ENCODE results near the gene SAMD1.
"Not testable (repeated sequence)": the region's sequence is repeated elsewhere in the genome, so short reads cannot be mapped to it uniquely, and the experiment has no call there.

The SAMD1 gene

GRCh38 chr19:14056741-14057356 is 33.7 kb downstream of the SAMD1 start:
- Histone ChIP-seq H3K4me1 (ENCODE audit: insufficient read depth, low read length) (peaks cover 8% of the 10 kb centered on the region), H3K4me3 (ENCODE audit: low read length) (peak overlapping the region; percentile 33), H3K36me3 (ENCODE audit: insufficient read depth, low read length) (no peaks in the 10 kb centered on the region), H3K9me3 (ENCODE audit: low read length) (peaks cover 2% of the 10 kb centered on the region), H3K27me3 (ENCODE audit: insufficient read depth, low read length) (peaks cover 18% of the 10 kb centered on the region), H2AFZ (ENCODE audit: low read depth, low read length) (no peak overlapping the region)

- H2AFZ ChIP-seq (ENCODE audit: low read depth, low read length): no peak overlapping the region
- peaks cover 8% of the 10 kb centered on the region for H3K4me1 ChIP-seq (ENCODE audit: insufficient read depth, low read length)
- H3K27me3 ChIP-seq (ENCODE audit: insufficient read depth, low read length): peaks cover 18% of the 10 kb centered on the region
- peaks cover 2% of the 10 kb centered on the region for H3K9me3 ChIP-seq (ENCODE audit: low read length)
- H3K4me3 ChIP-seq (ENCODE audit: low read length): no peak overlapping the region
- H3K36me3 ChIP-seq (ENCODE audit: insufficient read depth, low read length): no peaks in the 10 kb centered on the region
Measured at GRCh38 chr19:14056069-14056666, 34.4 kb downstream of the SAMD1 start.

- peaks cover 8% of the 10 kb centered on the region for H3K4me1 ChIP-seq (ENCODE audit: insufficient read depth, low read length)
- peaks cover 16% of the 10 kb centered on the region for H3K27me3 ChIP-seq (ENCODE audit: insufficient read depth, low read length)
- peaks cover 2% of the 10 kb centered on the region for H3K9me3 ChIP-seq (ENCODE audit: low read length)
- no peak overlapping the region for H2AFZ ChIP-seq (ENCODE audit: low read depth, low read length)
- H3K36me3 ChIP-seq (ENCODE audit: insufficient read depth, low read length): no peaks in the 10 kb centered on the region
- no peak overlapping the region for H3K4me3 ChIP-seq (ENCODE audit: low read length)
Measured at GRCh38 chr19:14055396-14055795, 35.2 kb downstream of the SAMD1 start.

DNA sequence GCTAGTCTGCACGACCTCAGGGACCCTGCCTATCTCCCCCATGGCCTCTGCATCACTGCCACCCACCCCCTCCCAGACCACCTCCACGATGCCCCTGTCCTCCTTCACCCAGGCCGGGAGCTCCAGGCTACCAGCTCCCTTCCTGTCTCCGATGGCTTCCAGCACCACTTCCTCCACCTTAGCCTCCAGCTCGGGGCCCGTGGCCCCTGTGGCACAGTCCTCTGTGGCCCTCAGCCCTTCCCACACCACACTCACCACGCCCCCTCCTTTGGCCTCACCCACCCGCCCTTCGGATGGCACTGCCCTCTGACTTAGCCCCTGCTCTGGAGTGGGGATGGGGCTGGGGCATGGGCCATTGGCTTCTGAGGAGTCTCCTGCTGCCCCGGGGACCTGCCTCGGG is 35.8 kb downstream of the SAMD1 start:
- Histone ChIP-seq H3K27me3 (ENCODE audit: insufficient read depth, low read length) (peaks cover 16% of the 10 kb centered on the region), H3K9me3 (ENCODE audit: low read length) (peaks cover 2% of the 10 kb centered on the region), H3K4me1 (ENCODE audit: insufficient read depth, low read length) (peaks cover 7% of the 10 kb centered on the region), H3K4me3 (ENCODE audit: low read length) (no peak overlapping the region), H2AFZ (ENCODE audit: low read depth, low read length) (no peak overlapping the region), H3K36me3 (ENCODE audit: insufficient read depth, low read length) (no peaks in the 10 kb centered on the region)

- H3K36me3 ChIP-seq (ENCODE audit: insufficient read depth, low read length): no peaks in the 10 kb centered on the region
- peaks cover 16% of the 10 kb centered on the region for H3K27me3 ChIP-seq (ENCODE audit: insufficient read depth, low read length)
- H2AFZ ChIP-seq (ENCODE audit: low read depth, low read length): no peak overlapping the region
- peaks cover 2% of the 10 kb centered on the region for H3K9me3 ChIP-seq (ENCODE audit: low read length)
- H3K4me3 ChIP-seq (ENCODE audit: low read length): no peak overlapping the region
- peaks cover 4% of the 10 kb centered on the region for H3K4me1 ChIP-seq (ENCODE audit: insufficient read depth, low read length)
Measured at GRCh38 chr19:14054099-14054498, 36.5 kb downstream of the SAMD1 start.

DNA sequence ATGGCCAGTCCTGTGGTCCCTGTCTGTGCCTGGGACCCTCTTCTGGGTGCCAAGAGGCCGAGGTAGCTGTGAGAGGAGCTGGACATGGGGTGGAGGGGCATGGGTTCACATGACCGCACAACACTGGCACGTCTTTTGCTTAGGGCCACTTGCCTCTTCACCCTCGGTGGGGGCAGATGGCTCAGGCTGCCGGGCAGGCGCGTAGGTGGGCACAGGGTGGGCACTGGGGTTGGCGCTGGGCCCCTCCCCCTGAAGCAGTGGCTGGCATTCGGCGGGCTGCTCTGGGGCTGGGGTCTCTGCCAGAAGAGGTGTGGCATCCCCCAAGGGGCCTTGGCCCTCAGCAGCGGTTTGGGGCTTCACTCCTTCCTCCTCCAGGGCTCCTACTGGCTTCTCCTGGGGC is 37.1 kb downstream of the SAMD1 start:
- no peaks in the 10 kb centered on the region for H3K36me3 ChIP-seq (ENCODE audit: insufficient read depth, low read length)

GRCh38 chr19:14053032-14053431 is 37.5 kb downstream of the SAMD1 start:
- no peak overlapping the region for H3K4me3 ChIP-seq (ENCODE audit: low read length)

More for the DNA sequence above, 37.1 kb downstream of the SAMD1 start:
- peaks cover 4% of the 10 kb centered on the region for H3K4me1 ChIP-seq (ENCODE audit: insufficient read depth, low read length)
- peaks cover 2% of the 10 kb centered on the region for H3K9me3 ChIP-seq (ENCODE audit: low read length)
- H2AFZ ChIP-seq (ENCODE audit: low read depth, low read length): no peak overlapping the region
- peaks cover 13% of the 10 kb centered on the region for H3K27me3 ChIP-seq (ENCODE audit: insufficient read depth, low read length)
- H3K4me3 ChIP-seq (ENCODE audit: low read length): no peak overlapping the region

DNA sequence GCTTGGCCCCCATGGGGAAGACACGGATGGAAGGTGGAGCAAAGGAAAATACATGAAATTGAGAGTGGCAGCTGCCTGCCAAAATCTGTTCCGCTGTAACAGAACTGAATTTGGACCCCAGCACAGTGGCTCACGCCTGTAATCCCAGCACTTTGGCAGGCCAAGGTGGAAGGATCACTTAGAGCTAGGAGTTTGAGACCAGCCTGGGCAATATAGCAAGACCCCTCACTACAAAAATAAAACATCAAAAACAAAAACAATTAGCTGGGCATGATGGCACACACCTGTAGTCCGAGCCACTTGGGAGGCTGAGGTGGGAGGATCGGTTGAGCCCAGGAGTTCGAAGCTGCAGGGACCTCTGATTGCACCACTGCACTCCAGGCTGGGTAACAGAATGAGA is 38.1 kb downstream of the SAMD1 start:
- peaks cover 2% of the 10 kb centered on the region for H3K9me3 ChIP-seq (ENCODE audit: low read length)
- H3K4me1 ChIP-seq (ENCODE audit: insufficient read depth, low read length): no peaks in the 10 kb centered on the region
- H3K4me3 ChIP-seq (ENCODE audit: low read length): no peak overlapping the region
- H3K36me3 ChIP-seq (ENCODE audit: insufficient read depth, low read length): no peaks in the 10 kb centered on the region
- H3K27me3 ChIP-seq (ENCODE audit: insufficient read depth, low read length): peaks cover 10% of the 10 kb centered on the region
- H2AFZ ChIP-seq (ENCODE audit: low read depth, low read length): no peak overlapping the region

More at GRCh38 chr19:14053032-14053431, 37.5 kb downstream of the SAMD1 start:
- Histone ChIP-seq H3K36me3 (ENCODE audit: insufficient read depth, low read length) (no peaks in the 10 kb centered on the region), H3K9me3 (ENCODE audit: low read length) (peaks cover 2% of the 10 kb centered on the region), H3K27me3 (ENCODE audit: insufficient read depth, low read length) (peaks cover 10% of the 10 kb centered on the region), H3K4me1 (ENCODE audit: insufficient read depth, low read length) (peaks cover 1% of the 10 kb centered on the region), H2AFZ (ENCODE audit: low read depth, low read length) (no peak overlapping the region)

- Histone ChIP-seq H3K9me3 (ENCODE audit: low read length) (peaks cover 2% of the 10 kb centered on the region), H3K4me1 (ENCODE audit: insufficient read depth, low read length) (no peaks in the 10 kb centered on the region), H3K36me3 (ENCODE audit: insufficient read depth, low read length) (no peaks in the 10 kb centered on the region), H3K27me3 (ENCODE audit: insufficient read depth, low read length) (peaks cover 10% of the 10 kb centered on the region), H2AFZ (ENCODE audit: low read depth, low read length) (no peak overlapping the region), H3K4me3 (ENCODE audit: low read length) (no peak overlapping the region)
Measured at GRCh38 chr19:14051980-14052379, 38.6 kb downstream of the SAMD1 start.

GRCh38 chr19:14050961-14051360 is 39.6 kb downstream of the SAMD1 start:
- not testable (repeated sequence) for H3K9me3 ChIP-seq (ENCODE audit: low read length); H3K36me3 ChIP-seq (ENCODE audit: insufficient read depth, low read length); H2AFZ ChIP-seq (ENCODE audit: low read depth, low read length); H3K4me3 ChIP-seq (ENCODE audit: low read length); H3K4me1 ChIP-seq (ENCODE audit: insufficient read depth, low read length); H3K27me3 ChIP-seq (ENCODE audit: insufficient read depth, low read length)

DNA sequence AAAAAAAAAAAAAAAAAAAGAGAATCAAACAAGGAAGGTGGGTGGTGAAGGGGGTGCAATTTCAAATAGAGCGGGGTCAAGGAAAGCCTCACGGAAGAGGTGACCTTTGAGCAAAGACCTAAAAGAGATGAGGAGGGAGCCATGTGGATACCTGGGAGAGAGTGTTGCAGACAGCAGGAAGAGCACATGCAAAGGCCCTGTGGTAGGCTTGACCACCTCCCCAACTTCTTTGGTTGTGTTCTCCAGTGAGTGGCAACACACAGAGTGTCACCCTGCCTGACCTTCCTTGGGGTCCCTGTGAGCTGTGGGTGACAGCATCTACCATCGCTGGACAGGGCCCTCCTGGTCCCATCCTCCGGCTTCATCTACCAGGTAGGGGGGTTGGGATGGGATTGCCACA is 40.0 kb downstream of the SAMD1 start:
- no peak overlapping the region for H3K4me3 ChIP-seq (ENCODE audit: low read length)
- H3K4me1 ChIP-seq (ENCODE audit: insufficient read depth, low read length): no peaks in the 10 kb centered on the region
- H3K36me3 ChIP-seq (ENCODE audit: insufficient read depth, low read length): no peaks in the 10 kb centered on the region
- H2AFZ ChIP-seq (ENCODE audit: low read depth, low read length): no peak overlapping the region
- no peaks in the 10 kb centered on the region for H3K27me3 ChIP-seq (ENCODE audit: insufficient read depth, low read length)
- H3K9me3 ChIP-seq (ENCODE audit: low read length): peaks cover 2% of the 10 kb centered on the region

GRCh38 chr19:14048443-14049153 is 42.0 kb downstream of the SAMD1 start:
- Histone ChIP-seq H2AFZ (ENCODE audit: low read depth, low read length) (no peak overlapping the region), H3K36me3 (ENCODE audit: insufficient read depth, low read length) (no peaks in the 10 kb centered on the region), H3K27me3 (ENCODE audit: insufficient read depth, low read length) (no peaks in the 10 kb centered on the region), H3K4me1 (ENCODE audit: insufficient read depth, low read length) (no peaks in the 10 kb centered on the region), H3K9me3 (ENCODE audit: low read length) (peaks cover 2% of the 10 kb centered on the region), H3K4me3 (ENCODE audit: low read length) (no peak overlapping the region)

- not testable (repeated sequence) for H3K4me1 ChIP-seq (ENCODE audit: insufficient read depth, low read length); H3K4me3 ChIP-seq (ENCODE audit: low read length); H3K27me3 ChIP-seq (ENCODE audit: insufficient read depth, low read length); H2AFZ ChIP-seq (ENCODE audit: low read depth, low read length); H3K36me3 ChIP-seq (ENCODE audit: insufficient read depth, low read length); H3K9me3 ChIP-seq (ENCODE audit: low read length)
Measured at GRCh38 chr19:14047866-14048265, 42.7 kb downstream of the SAMD1 start.
